Neuronal stem cell (in vitro differentiated cells): ENCODE results near the gene DSE.

Source experiments
- DNase-seq: peaks from one replicate; pipeline ENCODE4 v3.0.0-alpha.2; 2013; ENCODE audit warnings: low spot score
- H2AFZ ChIP-seq: one replicate; pipeline ENCODE4 v1.6.1; 2013; ENCODE audit warnings: mild to moderate bottlenecking, low read length, inconsistent platforms
- H2AK5ac ChIP-seq: 2 replicates; pipeline ENCODE4 v1.6.1; 2013; ENCODE audit warnings: low read depth, mild to moderate bottlenecking, inconsistent platforms, low read length, moderate library complexity, mixed read lengths
- H2BK120ac ChIP-seq: 2 replicates; pipeline ENCODE4 v1.6.1; 2013; ENCODE audit warnings: low read depth, mild to moderate bottlenecking, inconsistent platforms, low read length, moderate library complexity, mixed read lengths
- H2BK12ac ChIP-seq: one replicate; pipeline ENCODE4 v1.6.1; 2013; ENCODE audit warnings: low read length, inconsistent platforms
- H2BK15ac ChIP-seq: 2 replicates; pipeline ENCODE4 v1.6.1; 2013; ENCODE audit warnings: mild to moderate bottlenecking, low read length, inconsistent platforms, mixed read lengths
- H2BK5ac ChIP-seq: one replicate; pipeline ENCODE4 v1.6.1; 2013; ENCODE audit warnings: inconsistent platforms, mild to moderate bottlenecking, low read length, moderate library complexity
- H3K14ac ChIP-seq: one replicate; pipeline ENCODE4 v1.6.1; 2013; ENCODE audit warnings: low read length, inconsistent platforms
- H3K18ac ChIP-seq: 2 replicates; pipeline ENCODE4 v1.6.1; 2013; ENCODE audit warnings: low read length, inconsistent platforms
- H3K23ac ChIP-seq: 2 replicates; pipeline ENCODE4 v1.6.1; 2013; ENCODE audit warnings: low read depth, mild to moderate bottlenecking, mixed read lengths, low read length, inconsistent platforms; ENCODE audit not compliant: poor library complexity
- H3K27ac ChIP-seq: replicated peaks from 3 replicates; pipeline ENCODE4 v1.5.1; 2013; ENCODE audit warnings: low read length, inconsistent platforms
- H3K27me3 ChIP-seq, 3 experiments: 2 replicates each; pipeline ENCODE4 v1.6.1; 2013; ENCODE audit warnings: low read length in 3 of 3, mild to moderate bottlenecking in 2 of 3, inconsistent platforms in 1 of 3, low read depth in 1 of 3, mixed read lengths in 1 of 3, moderate library complexity in 1 of 3; ENCODE audit not compliant: control insufficient read depth in 3 of 3, insufficient read depth in 3 of 3
- H3K36me3 ChIP-seq, 2 donors: replicated peaks in 1 of 2; 2 replicates each; pipeline ENCODE4 v1.6.1; 2013; ENCODE audit warnings: low read length in 2 of 2; ENCODE audit not compliant: control insufficient read depth in 2 of 2, insufficient read depth in 2 of 2
- H3K4ac ChIP-seq: 2 replicates; pipeline ENCODE4 v1.6.1; 2013; ENCODE audit warnings: inconsistent platforms, mild to moderate bottlenecking, low read length, moderate library complexity
- H3K4me1 ChIP-seq, 2 donors: 1 replicate in 1 of 2; 2 replicates in 1 of 2; pipeline ENCODE4 v1.6.1; 2013; ENCODE audit warnings: low read length in 2 of 2, low read depth in 1 of 2; ENCODE audit not compliant: control insufficient read depth in 2 of 2, insufficient read depth in 1 of 2
- H3K4me2 ChIP-seq: one replicate; pipeline ENCODE4 v1.6.1; 2013; ENCODE audit warnings: mild to moderate bottlenecking, low read length, inconsistent platforms; ENCODE audit not compliant: insufficient read depth, poor library complexity, severe bottlenecking
- H3K4me3 ChIP-seq, 2 donors: 2 replicates each; pipeline ENCODE4 v1.5.1; 2013; ENCODE audit warnings: low read length in 2 of 2, mild to moderate bottlenecking in 2 of 2, inconsistent platforms in 1 of 2, moderate library complexity in 1 of 2
- H3K79me1 ChIP-seq: one replicate; pipeline ENCODE4 v1.6.1; 2013; ENCODE audit warnings: low read depth, mild to moderate bottlenecking, inconsistent platforms, low read length, moderate library complexity
- H3K9ac ChIP-seq: one replicate; pipeline ENCODE4 v1.6.1; 2013; ENCODE audit warnings: mild to moderate bottlenecking, low read depth, low read length, inconsistent platforms; ENCODE audit not compliant: poor library complexity
- H3K9me3 ChIP-seq, 2 donors: replicated peaks in 1 of 2; 2 replicates each; pipeline versions ENCODE3 to v1.6.1; 2013; ENCODE audit warnings: low read length in 2 of 2, mild to moderate bottlenecking in 2 of 2, inconsistent platforms in 1 of 2, low read depth in 1 of 2, mixed read lengths in 1 of 2, moderate library complexity in 1 of 2; ENCODE audit not compliant: control insufficient read depth in 2 of 2, insufficient read depth in 1 of 2
- H4K8ac ChIP-seq: one replicate; pipeline ENCODE4 v1.6.1; 2013; ENCODE audit warnings: low read depth, mild to moderate bottlenecking, inconsistent platforms, low read length, moderate library complexity
- H4K91ac ChIP-seq: one replicate; pipeline ENCODE4 v1.6.1; 2013; ENCODE audit warnings: low read length, low read depth, mild to moderate bottlenecking, inconsistent platforms; ENCODE audit not compliant: poor library complexity
- WGBS, 2 donors: extraction: QIAGEN DNeasy Blood & Tissue Kit; methylation state at CpG; one replicate each; pipeline ENCODE4 v1.1.7; 2013; ENCODE audit warnings: missing lambda C conversion rate in 2 of 2, mixed read lengths in 1 of 2; ENCODE audit not compliant: insufficient read length in 2 of 2, insufficient replicate concordance in 1 of 2; ENCODE audit errors: extremely low coverage in 2 of 2; 5-methylcytosine and 5-hydroxymethylcytosine counted together

Gene DSE

GRCh38 chr6:116491610-116492330, 121.0 kb downstream of the DSE start:
- Histone ChIP-seq H3K27me3 (no peaks in the 10 kb centered on the region), H2BK12ac (no peak overlapping the region), H3K4me3 (no peak overlapping the region), H2BK15ac (no peak overlapping the region), H3K4me1 (peaks cover 0 to 15% of the 10 kb centered on the region in 2 donors), H3K23ac (no peak overlapping the region), H2AFZ (peak overlapping the region; percentile 72), H2AK5ac (no peak overlapping the region), H3K4me2 (no peak overlapping the region), H3K18ac (no peak overlapping the region), H3K9ac (no peak overlapping the region), H3K9me3 (no peaks in the 10 kb centered on the region), H2BK5ac (no peak overlapping the region), H3K27ac (no peak overlapping the region), H3K14ac (no peak overlapping the region), H3K4ac (no peak overlapping the region), H4K8ac (no peak overlapping the region), H4K91ac (no peak overlapping the region), H2BK120ac (no peak overlapping the region), H3K36me3 (no peaks in the 10 kb centered on the region), H3K79me1 (no peaks in the 10 kb centered on the region)
- no CpG with 5 or more reads among the region's 1 CpG for WGBS, 2 donors
- no peak for DNase-seq

- peak overlapping the region; percentile 72 for H2AFZ ChIP-seq
- H2BK12ac ChIP-seq, result no peak overlapping the region
- H3K79me1 ChIP-seq, result no peaks in the 10 kb centered on the region
- H3K4me2 ChIP-seq, result no peak overlapping the region
- no peak overlapping the region for H3K4ac ChIP-seq
- H2BK5ac ChIP-seq, result no peak overlapping the region
- H3K23ac ChIP-seq, result no peak overlapping the region
- H3K9me3 ChIP-seq, result no peaks in the 10 kb centered on the region
- H3K4me1 ChIP-seq, result peaks cover 0 to 16% of the 10 kb centered on the region in 2 donors
- H2BK15ac ChIP-seq, result no peak overlapping the region
- no peak overlapping the region for H2BK120ac ChIP-seq
- peak; percentile 11 for DNase-seq
- no peak overlapping the region for H4K8ac ChIP-seq
- H3K14ac ChIP-seq, result no peak overlapping the region
- no peaks in the 10 kb centered on the region for H3K27me3 ChIP-seq
- H3K9ac ChIP-seq, result no peak overlapping the region
- H3K36me3 ChIP-seq, result no peaks in the 10 kb centered on the region
- no peak overlapping the region for H3K4me3 ChIP-seq
- no CpG with 5 or more reads among the region's 6 CpGs for WGBS, 2 donors
- no peak overlapping the region for H2AK5ac ChIP-seq
- H3K18ac ChIP-seq, result no peak overlapping the region
- no peak overlapping the region for H4K91ac ChIP-seq
- H3K27ac ChIP-seq, result no peak overlapping the region
Measured at GRCh38 chr6:116492331-116493067, 121.8 kb downstream of the DSE start.
